HUES6 (cell line): ENCODE data around the gene RBM33.

Experiments used
- H3K27ac ChIP-seq: 2 replicates; pipeline ENCODE4 v1.7.0; 2013; ENCODE audit warnings: low read depth, mild to moderate bottlenecking, low read length, inconsistent platforms
- H3K27me3 ChIP-seq: 2 replicates; pipeline ENCODE4 v1.6.1; 2013; ENCODE audit warnings: low read length; ENCODE audit not compliant: control insufficient read depth, insufficient read depth
- H3K36me3 ChIP-seq: 2 replicates; pipeline ENCODE4 v1.6.1; 2013; ENCODE audit warnings: low read length; ENCODE audit not compliant: control insufficient read depth, insufficient read depth
- H3K4me1 ChIP-seq: 2 replicates; pipeline ENCODE4 v1.6.1; 2013; ENCODE audit warnings: low read length; ENCODE audit not compliant: control insufficient read depth, insufficient read depth
- H3K4me3 ChIP-seq: 2 replicates; pipeline ENCODE4 v1.5.1; 2013; ENCODE audit warnings: low read depth, low read length
- H3K9ac ChIP-seq: one replicate; pipeline ENCODE4 v1.6.1; 2013; ENCODE audit warnings: mild to moderate bottlenecking, low read length
- H3K9me3 ChIP-seq: 2 replicates; pipeline ENCODE4 v1.6.1; 2013; ENCODE audit warnings: low read depth, low read length; ENCODE audit not compliant: control insufficient read depth, insufficient read depth

RBM33 gene

DNA sequence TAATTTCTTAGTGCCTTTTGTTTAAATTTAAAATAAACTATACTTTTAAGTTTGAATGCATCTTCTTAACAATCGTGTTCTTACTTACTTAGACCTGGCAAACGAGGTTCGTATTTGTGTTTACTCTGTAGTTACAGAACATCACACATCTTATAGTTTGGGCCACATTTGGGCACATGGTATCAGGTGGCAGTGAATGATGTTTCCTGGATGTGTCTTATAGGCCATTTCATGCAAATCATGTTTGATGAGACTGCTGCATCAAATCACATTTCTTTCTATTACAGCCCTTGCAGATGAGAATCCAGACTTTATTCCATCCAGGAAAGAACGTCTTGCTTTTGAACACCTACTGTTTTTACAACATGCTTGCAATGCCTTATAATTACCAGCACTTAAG lies 78.5 kb downstream of the RBM33 start:
- no peaks in the 10 kb centered on the region for H3K9me3 ChIP-seq
- no peak overlapping the region for H3K27ac ChIP-seq
- peaks cover 20% of the 10 kb centered on the region for H3K36me3 ChIP-seq
- no peaks in the 10 kb centered on the region for H3K27me3 ChIP-seq
- H3K4me3 ChIP-seq: no peak overlapping the region
- H3K4me1 ChIP-seq: no peaks in the 10 kb centered on the region
- H3K9ac ChIP-seq: no peak overlapping the region

DNA sequence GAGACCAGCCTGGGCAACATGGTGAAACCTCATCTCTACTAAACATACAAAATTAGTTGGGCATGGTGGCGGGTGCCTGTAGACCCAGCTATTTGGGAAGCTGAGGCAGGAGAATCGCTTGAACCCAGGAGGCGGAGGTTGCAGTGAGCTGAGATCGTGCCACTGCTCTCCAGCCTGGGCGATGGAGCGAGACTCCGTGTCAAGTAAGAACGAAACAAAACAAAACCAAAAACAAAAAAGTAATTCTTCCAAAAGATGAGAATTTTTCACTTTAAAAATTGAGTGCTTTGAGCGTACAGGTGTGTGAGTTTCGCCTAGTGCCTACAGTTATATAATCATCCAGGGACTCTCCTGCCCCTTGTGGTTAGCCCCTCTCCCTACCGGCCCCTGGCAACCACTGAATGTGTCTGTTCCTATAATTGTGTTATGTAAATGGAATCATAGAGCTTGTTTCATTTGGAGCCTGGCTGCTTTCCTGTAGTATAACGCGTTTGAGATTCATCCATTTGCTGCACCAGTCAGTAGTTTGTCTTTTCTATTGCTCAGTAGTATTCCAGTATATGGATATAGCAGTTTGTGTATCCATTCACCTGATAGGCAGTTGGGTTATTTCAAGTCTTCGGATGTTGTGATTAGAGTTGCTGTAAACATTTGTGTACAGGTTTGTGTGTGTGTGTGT lies 80.0 kb downstream of the RBM33 start:
- Histone ChIP-seq H3K9ac (no peak overlapping the region), H3K27ac (no peak overlapping the region), H3K9me3 (no peaks in the 10 kb centered on the region), H3K4me1 (no peaks in the 10 kb centered on the region), H3K4me3 (no peak overlapping the region), H3K27me3 (no peaks in the 10 kb centered on the region), H3K36me3 (peaks cover 15% of the 10 kb centered on the region)

DNA sequence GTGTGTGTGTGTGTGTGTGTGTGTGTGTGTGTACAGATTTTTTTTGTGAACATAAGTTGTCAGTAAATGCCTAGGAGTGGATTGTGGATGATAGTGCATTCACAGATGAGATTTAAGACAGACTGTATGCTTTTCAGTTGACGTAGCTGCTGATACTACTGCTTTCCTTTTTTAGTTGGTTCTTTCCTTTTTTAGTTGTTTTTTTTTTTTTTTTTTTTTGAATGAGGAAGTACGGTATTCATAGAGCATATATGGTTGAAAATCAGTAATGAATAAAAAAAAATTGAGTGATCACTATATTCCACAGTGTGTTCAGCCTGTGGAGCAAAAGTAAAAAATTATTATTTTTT lies 80.5 kb downstream of the RBM33 start:
- Histone ChIP-seq H3K9me3 (no peaks in the 10 kb centered on the region), H3K9ac (no peak overlapping the region), H3K4me1 (no peaks in the 10 kb centered on the region), H3K4me3 (no peak overlapping the region), H3K27me3 (no peaks in the 10 kb centered on the region), H3K27ac (no peak overlapping the region), H3K36me3 (peaks cover 17% of the 10 kb centered on the region)

- Histone ChIP-seq H3K4me1 (no peaks in the 10 kb centered on the region), H3K27ac (no peak overlapping the region), H3K36me3 (peaks cover 22% of the 10 kb centered on the region)
Measured at GRCh38 chr7:155727616-155728015, 83.2 kb downstream of the RBM33 start.

DNA sequence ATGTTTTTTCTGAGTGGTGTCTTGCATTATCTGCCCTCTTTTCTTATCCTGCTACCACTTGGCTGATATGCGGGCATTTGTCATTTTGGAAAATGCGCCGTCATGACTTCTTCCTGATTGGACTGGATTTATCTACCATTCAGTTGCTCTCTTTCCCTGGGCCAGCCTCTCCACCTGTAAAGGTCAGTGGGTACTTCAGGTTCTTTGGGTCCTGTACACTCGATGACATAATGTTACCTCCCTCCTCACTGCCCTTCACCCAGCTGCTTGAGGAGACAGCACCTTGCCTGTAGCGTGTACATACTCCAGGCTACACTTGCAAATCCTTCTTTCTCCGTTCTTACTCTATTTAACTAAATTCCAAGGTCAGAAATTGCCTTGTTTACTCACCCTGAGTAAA lies 83.7 kb downstream of the RBM33 start:
- no peak overlapping the region for H3K27ac ChIP-seq
- no peaks in the 10 kb centered on the region for H3K4me1 ChIP-seq
- no peak overlapping the region for H3K4me3 ChIP-seq
- H3K27me3 ChIP-seq: no peaks in the 10 kb centered on the region
- no peaks in the 10 kb centered on the region for H3K9me3 ChIP-seq
- peaks cover 19% of the 10 kb centered on the region for H3K36me3 ChIP-seq
- H3K9ac ChIP-seq: no peak overlapping the region

More at GRCh38 chr7:155727616-155728015, 83.2 kb downstream of the RBM33 start:
- H3K4me3 ChIP-seq: no peak overlapping the region
- no peaks in the 10 kb centered on the region for H3K27me3 ChIP-seq
- H3K9ac ChIP-seq: no peak overlapping the region
- no peaks in the 10 kb centered on the region for H3K9me3 ChIP-seq

DNA sequence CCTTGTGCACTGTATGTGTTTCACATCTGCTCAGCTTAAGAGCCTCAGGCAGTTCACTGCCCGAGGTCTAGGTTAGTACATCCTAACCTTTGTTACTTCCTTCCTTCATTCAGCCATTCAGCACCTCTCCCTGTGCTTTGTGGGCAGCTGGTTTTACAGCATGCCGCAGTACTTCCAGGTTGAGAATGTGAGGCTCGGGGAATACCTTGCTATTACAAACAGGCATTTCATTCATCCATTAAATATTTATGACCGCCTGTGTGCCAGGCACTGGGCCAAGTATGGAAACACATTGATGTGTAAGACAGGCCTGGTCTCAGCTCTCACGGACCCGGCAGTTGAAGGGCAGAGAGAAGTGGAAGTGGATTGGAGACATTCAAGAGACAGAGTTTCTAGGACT lies 85.4 kb downstream of the RBM33 start:
- Histone ChIP-seq H3K36me3 (peaks cover 13% of the 10 kb centered on the region), H3K27me3 (no peaks in the 10 kb centered on the region), H3K9me3 (no peaks in the 10 kb centered on the region), H3K4me3 (no peak overlapping the region), H3K4me1 (no peaks in the 10 kb centered on the region), H3K27ac (no peak overlapping the region), H3K9ac (no peak overlapping the region)

DNA sequence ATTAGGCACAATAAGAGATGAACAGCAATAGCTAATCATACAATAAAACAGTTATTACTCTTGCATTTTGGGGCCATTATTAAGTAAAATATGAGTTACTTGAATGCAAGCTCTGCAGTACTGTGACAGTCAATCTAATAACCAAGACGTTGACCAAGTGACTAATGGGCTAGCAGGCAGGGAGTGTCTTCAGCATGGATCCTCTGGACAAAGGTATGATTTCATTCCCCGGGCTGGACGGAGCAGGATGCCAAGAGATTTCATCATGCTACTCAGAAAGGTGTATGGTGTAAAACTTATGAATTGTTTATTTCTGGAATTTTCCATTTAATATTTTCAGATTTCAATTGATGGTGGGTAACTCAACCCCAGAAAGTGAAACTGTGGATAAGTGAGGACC lies 86.9 kb downstream of the RBM33 start:
- Histone ChIP-seq H3K9me3 (no peaks in the 10 kb centered on the region), H3K4me3 (no peak overlapping the region), H3K27ac (no peak overlapping the region), H3K9ac (no peak overlapping the region), H3K27me3 (no peaks in the 10 kb centered on the region), H3K4me1 (no peaks in the 10 kb centered on the region), H3K36me3 (peaks cover 13% of the 10 kb centered on the region)

DNA sequence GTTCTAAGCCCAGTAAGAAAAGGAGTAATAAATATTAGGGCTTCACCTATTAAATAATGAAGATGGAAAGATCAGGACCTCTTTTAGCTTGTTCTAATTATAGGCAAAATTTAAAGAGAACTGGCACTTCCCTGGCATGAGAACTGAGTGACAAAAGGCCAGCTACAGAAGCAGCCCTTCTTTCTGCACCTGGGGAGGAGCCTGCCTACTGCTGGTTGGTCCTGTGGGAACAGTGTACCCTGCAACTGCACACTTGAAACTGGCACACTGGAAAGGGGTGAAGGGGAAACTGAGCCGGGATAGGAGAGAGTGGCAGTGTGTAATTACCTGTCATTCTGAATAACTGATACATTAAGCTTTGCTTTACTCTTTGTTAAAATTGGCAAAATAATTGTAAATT lies 87.4 kb downstream of the RBM33 start:
- Histone ChIP-seq H3K36me3 (peaks cover 13% of the 10 kb centered on the region), H3K9ac (no peak overlapping the region), H3K27ac (no peak overlapping the region), H3K27me3 (no peaks in the 10 kb centered on the region), H3K9me3 (no peaks in the 10 kb centered on the region), H3K4me1 (no peaks in the 10 kb centered on the region), H3K4me3 (no peak overlapping the region)

GRCh38 chr7:155732286-155732685 lies 87.8 kb downstream of the RBM33 start:
- peaks cover 16% of the 10 kb centered on the region for H3K36me3 ChIP-seq
- no peak overlapping the region for H3K27ac ChIP-seq
- no peaks in the 10 kb centered on the region for H3K27me3 ChIP-seq
- H3K4me1 ChIP-seq: no peaks in the 10 kb centered on the region
- H3K4me3 ChIP-seq: no peak overlapping the region
- no peak overlapping the region for H3K9ac ChIP-seq
- no peaks in the 10 kb centered on the region for H3K9me3 ChIP-seq

DNA sequence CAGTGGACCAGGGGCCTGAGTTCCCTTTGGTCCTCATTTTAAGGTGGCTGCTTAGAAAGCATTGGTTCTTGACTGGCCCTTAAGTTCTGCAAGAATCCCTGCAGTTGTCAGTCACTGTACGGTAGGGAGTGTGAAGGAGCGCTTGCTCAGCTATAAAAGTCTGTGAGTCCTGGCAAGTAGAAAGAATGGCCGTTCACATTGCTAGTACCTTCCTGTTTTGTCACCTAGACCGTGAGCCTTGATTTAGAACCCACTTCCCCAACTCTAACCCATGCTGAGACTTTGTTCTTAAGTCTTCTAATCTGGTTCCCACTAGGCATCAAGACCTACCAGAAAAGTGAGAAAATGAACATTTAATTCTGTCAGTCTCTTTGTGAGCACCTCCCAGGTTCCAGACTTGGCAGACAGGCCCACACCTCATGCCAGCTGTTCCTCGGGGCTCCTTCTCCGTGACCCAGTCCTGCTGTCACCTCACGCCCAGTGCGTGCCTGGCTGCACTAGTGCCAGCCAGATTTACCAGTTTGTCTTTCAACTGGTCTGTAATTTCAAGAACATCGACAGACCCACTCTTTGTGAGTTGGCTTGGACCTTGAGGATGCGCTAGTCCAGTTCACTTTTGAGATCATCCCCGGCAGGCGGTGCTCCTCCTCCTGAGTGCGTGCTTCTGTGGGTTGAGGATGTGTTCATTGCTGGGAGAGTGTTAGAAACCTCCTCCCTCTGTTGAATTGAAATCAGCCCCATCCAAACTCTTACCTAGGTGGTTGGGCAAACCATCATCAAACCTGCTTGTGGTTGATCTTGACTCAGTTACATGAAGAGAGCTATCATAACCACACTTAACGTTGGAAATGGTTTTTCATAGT lies 89.4 kb downstream of the RBM33 start:
- no peaks in the 10 kb centered on the region for H3K9me3 ChIP-seq
- no peak overlapping the region for H3K4me3 ChIP-seq
- no peaks in the 10 kb centered on the region for H3K27me3 ChIP-seq
- H3K9ac ChIP-seq: no peak overlapping the region
- no peak overlapping the region for H3K27ac ChIP-seq
- H3K4me1 ChIP-seq: no peaks in the 10 kb centered on the region
- H3K36me3 ChIP-seq: peaks cover 25% of the 10 kb centered on the region

GRCh38 chr7:155734445-155734809 lies 90.0 kb downstream of the RBM33 start:
- Histone ChIP-seq H3K4me3 (no peak overlapping the region), H3K9me3 (no peaks in the 10 kb centered on the region), H3K27me3 (no peaks in the 10 kb centered on the region), H3K27ac (no peak overlapping the region), H3K36me3 (peaks cover 29% of the 10 kb centered on the region), H3K4me1 (no peaks in the 10 kb centered on the region), H3K9ac (no peak overlapping the region)
